Immature natural killer cell (primary cell): ENCODE measurements around the gene AOC3. TPM values are rescaled to one million over a fixed set of nuclear protein-coding genes. Genes with fewer than 3 reads are reported as not detected.
"Not testable (repeated sequence)": the region's sequence is repeated elsewhere in the genome, so short reads cannot be mapped to it uniquely, and the experiment has no call there.

Experiments used
- DNase-seq, 3 donors: peaks; one replicate each; pipeline ENCODE4 v3.0.0; 2022; ENCODE audit warnings: mixed read lengths in 1 of 3
- H3K27ac Mint-ChIP-seq, 6 donors: one replicate each; pipeline ENCODE4 v1.8.0; 2020; ENCODE audit warnings: mixed read lengths in 6 of 6, mild to moderate bottlenecking in 5 of 6, inconsistent platforms in 4 of 6, moderate library complexity in 3 of 6
- H3K27me3 Mint-ChIP-seq, 3 donors: one replicate each; pipeline ENCODE4 v1.8.0; 2020 to 2021; ENCODE audit warnings: low read depth in 3 of 3, mild to moderate bottlenecking in 3 of 3, mixed read lengths in 3 of 3, moderate library complexity in 3 of 3, inconsistent platforms in 1 of 3
- H3K36me3 Mint-ChIP-seq, 3 donors: one replicate each; pipeline ENCODE4 v1.8.0; 2020; ENCODE audit warnings: mixed read lengths in 3 of 3, inconsistent platforms in 2 of 3, mild to moderate bottlenecking in 2 of 3
- H3K4me1 Mint-ChIP-seq, 2 donors: one replicate each; pipeline ENCODE4 v1.8.0; 2020; ENCODE audit warnings: inconsistent platforms in 2 of 2, mild to moderate bottlenecking in 2 of 2, mixed read lengths in 2 of 2, moderate library complexity in 1 of 2
- H3K4me3 Mint-ChIP-seq, 5 donors: one replicate each; pipeline ENCODE4 v1.8.0; 2020; ENCODE audit warnings: mild to moderate bottlenecking in 5 of 5, mixed read lengths in 5 of 5, inconsistent platforms in 3 of 5, moderate library complexity in 3 of 5
- H3K9me3 Mint-ChIP-seq, 6 donors: one replicate each; pipeline ENCODE4 v1.8.0; 2020; ENCODE audit warnings: mild to moderate bottlenecking in 6 of 6, mixed read lengths in 6 of 6, inconsistent platforms in 4 of 6, moderate library complexity in 3 of 6
- polyA plus RNA-seq, 3 donors: library from polyadenylated mRNA; unstranded; fragments of 300-500 nt; fragmentation: Illumina TruSeq; gene quantifications; one replicate each; pipeline ENCODE4 v1.2.3, GENCODE V29; 2021

Gene AOC3
- polyA plus RNA-seq, 3 donors from 2014 or later, result not detected

GRCh38 chr17:42849031-42849430 lies 2.0 kb upstream of the AOC3 start:
- Mint-ChIP-seq H3K27ac (no peak overlapping the region), H3K9me3 (no peaks in the 10 kb centered on the region), H3K4me1 (peaks cover 8 to 22% of the 10 kb centered on the region in 2 donors), H3K36me3 (peaks cover 0 to 5% (median 0%) of the 10 kb centered on the region in 3 donors), H3K27me3 (peaks cover 0 to 5% (median 1%) of the 10 kb centered on the region in 3 donors), H3K4me3 (no peak overlapping the region)
- no peak for DNase-seq

GRCh38 chr17:42849451-42850181 lies 1.4 kb upstream of the AOC3 start:
- Mint-ChIP-seq H3K9me3 (no peaks in the 10 kb centered on the region), H3K27me3 (peaks cover 0 to 5% (median 1%) of the 10 kb centered on the region in 3 donors), H3K36me3 (no peaks in the 10 kb centered on the region), H3K4me1 (peaks cover 8 to 22% of the 10 kb centered on the region in 2 donors), H3K27ac (no peak overlapping the region), H3K4me3 (no peak overlapping the region)
- DNase-seq, result no peak

GRCh38 chr17:42851371-42852240 lies 607 bp downstream of the AOC3 start:
- H3K4me1 Mint-ChIP-seq, H3K9me3 Mint-ChIP-seq, H3K36me3 Mint-ChIP-seq, H3K27me3 Mint-ChIP-seq, DNase-seq, H3K4me3 Mint-ChIP-seq, H3K27ac Mint-ChIP-seq: not testable (repeated sequence)

- Mint-ChIP-seq H3K36me3 (no peaks in the 10 kb centered on the region), H3K4me3 (no peak overlapping the region), H3K27ac (no peak overlapping the region), H3K27me3 (peaks cover 0 to 5% (median 1%) of the 10 kb centered on the region in 3 donors), H3K4me1 (peaks cover 0 to under 1% of the 10 kb centered on the region in 2 donors), H3K9me3 (no peaks in the 10 kb centered on the region)
- DNase-seq, result no peak
Measured at GRCh38 chr17:42852351-42852750, 1.4 kb downstream of the AOC3 start.

GRCh38 chr17:42853004-42853403 lies 2.0 kb downstream of the AOC3 start:
- H3K9me3 Mint-ChIP-seq, result no peaks in the 10 kb centered on the region
- H3K27me3 Mint-ChIP-seq, result peaks cover 0 to 5% (median 1%) of the 10 kb centered on the region in 3 donors
- no peaks in the 10 kb centered on the region for H3K4me1 Mint-ChIP-seq
- no peaks in the 10 kb centered on the region for H3K36me3 Mint-ChIP-seq
- H3K27ac Mint-ChIP-seq, result no peak overlapping the region
- no peak overlapping the region for H3K4me3 Mint-ChIP-seq
- no peak for DNase-seq

- no peaks in the 10 kb centered on the region for H3K4me1 Mint-ChIP-seq
- no peaks in the 10 kb centered on the region for H3K9me3 Mint-ChIP-seq
- peak overlapping the region in 1 of 6 donors; percentile 51 for H3K27ac Mint-ChIP-seq
- no peak for DNase-seq
- H3K4me3 Mint-ChIP-seq, result no peak overlapping the region
- H3K27me3 Mint-ChIP-seq, result peaks cover 0 to 5% (median 1%) of the 10 kb centered on the region in 3 donors
- no peaks in the 10 kb centered on the region for H3K36me3 Mint-ChIP-seq
Measured at GRCh38 chr17:42853597-42853967, 2.6 kb downstream of the AOC3 start.

GRCh38 chr17:42853968-42854790 lies 3.2 kb downstream of the AOC3 start:
- no peak for DNase-seq
- no peak overlapping the region for H3K4me3 Mint-ChIP-seq
- H3K4me1 Mint-ChIP-seq, result no peaks in the 10 kb centered on the region
- peaks cover 0 to 5% (median 1%) of the 10 kb centered on the region in 3 donors for H3K27me3 Mint-ChIP-seq
- H3K36me3 Mint-ChIP-seq, result no peaks in the 10 kb centered on the region
- peak overlapping the region in 1 of 6 donors; percentile 51 for H3K27ac Mint-ChIP-seq
- H3K9me3 Mint-ChIP-seq, result no peaks in the 10 kb centered on the region

GRCh38 chr17:42855048-42855596 lies 4.1 kb downstream of the AOC3 start:
- H3K27me3 Mint-ChIP-seq, result peaks cover 0 to 5% (median 1%) of the 10 kb centered on the region in 3 donors
- H3K36me3 Mint-ChIP-seq, result no peaks in the 10 kb centered on the region
- no peaks in the 10 kb centered on the region for H3K4me1 Mint-ChIP-seq
- no peak overlapping the region for H3K4me3 Mint-ChIP-seq
- H3K9me3 Mint-ChIP-seq, result peaks cover 0 to under 1% (median 0%) of the 10 kb centered on the region in 6 donors
- no peak for DNase-seq
- no peak overlapping the region for H3K27ac Mint-ChIP-seq

GRCh38 chr17:42856093-42856492 lies 5.1 kb downstream of the AOC3 start:
- not testable (repeated sequence) for H3K4me3 Mint-ChIP-seq, H3K36me3 Mint-ChIP-seq, DNase-seq, H3K27ac Mint-ChIP-seq, H3K27me3 Mint-ChIP-seq, H3K9me3 Mint-ChIP-seq, H3K4me1 Mint-ChIP-seq

GRCh38 chr17:42856516-42856915 lies 5.5 kb downstream of the AOC3 start:
- not testable (repeated sequence) for H3K27ac Mint-ChIP-seq, H3K27me3 Mint-ChIP-seq, H3K4me1 Mint-ChIP-seq, H3K9me3 Mint-ChIP-seq, H3K36me3 Mint-ChIP-seq, DNase-seq, H3K4me3 Mint-ChIP-seq

GRCh38 chr17:42857389-42857788 lies 6.4 kb downstream of the AOC3 start:
- DNase-seq, result no peak
- Mint-ChIP-seq H3K27ac (no peak overlapping the region), H3K27me3 (peaks cover 3 to 7% (median 5%) of the 10 kb centered on the region in 3 donors), H3K4me1 (no peaks in the 10 kb centered on the region), H3K4me3 (no peak overlapping the region), H3K36me3 (no peaks in the 10 kb centered on the region), H3K9me3 (peaks cover 0 to 1% (median 0%) of the 10 kb centered on the region in 6 donors)

GRCh38 chr17:42865638-42866094 lies 14.7 kb downstream of the AOC3 start:
- Mint-ChIP-seq H3K9me3 (no peaks in the 10 kb centered on the region), H3K27ac (no peak overlapping the region), H3K27me3 (peaks cover 3 to 13% (median 9%) of the 10 kb centered on the region in 3 donors), H3K4me3 (no peak overlapping the region), H3K36me3 (no peaks in the 10 kb centered on the region), H3K4me1 (no peaks in the 10 kb centered on the region)
- no peak for DNase-seq

- H3K4me3 Mint-ChIP-seq, result no peak overlapping the region
- no peaks in the 10 kb centered on the region for H3K4me1 Mint-ChIP-seq
- DNase-seq, result no peak
- no peaks in the 10 kb centered on the region for H3K36me3 Mint-ChIP-seq
- peak overlapping the region in 1 of 6 donors; percentile 57 for H3K27ac Mint-ChIP-seq
- H3K9me3 Mint-ChIP-seq, result no peaks in the 10 kb centered on the region
- H3K27me3 Mint-ChIP-seq, result peaks cover 1 to 13% (median 9%) of the 10 kb centered on the region in 3 donors
Measured at GRCh38 chr17:42866216-42866615, 15.2 kb downstream of the AOC3 start.
